GM19193 (cell line): Measurements from ENCODE around the gene NRXN3.

ENCODE experiments used
- POLR2A ChIP-seq: IDR thresholded peaks from 4 replicates; pipeline ENCODE4 v1.6.1; 2011; ENCODE audit not compliant: insufficient read depth, insufficient read length; ENCODE audit errors: extremely low read depth

Gene NRXN3

GRCh38 chr14:79564371-79564770, 1394.2 kb downstream of the NRXN3 start:
- no peak for TF ChIP-seq POLR2A

DNA sequence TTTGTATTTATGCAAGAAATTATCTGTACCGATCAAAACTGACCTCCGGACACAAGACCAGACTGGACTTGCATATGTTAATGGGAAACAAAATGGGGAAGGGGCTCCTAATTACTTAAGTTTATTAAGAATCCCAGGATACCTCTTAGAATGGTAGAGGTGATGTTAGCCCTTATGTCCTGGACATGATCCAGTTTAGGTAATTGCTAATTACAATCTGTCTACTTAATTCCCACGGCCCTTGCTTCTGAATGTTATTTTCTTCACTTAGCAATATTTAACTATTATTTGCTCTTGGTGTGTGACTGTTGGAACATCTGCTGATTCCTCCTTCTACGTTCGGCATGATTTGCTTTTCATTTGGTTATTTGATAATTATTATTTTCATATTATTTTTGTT, 1397.1 kb downstream of the NRXN3 start:
- TF ChIP-seq POLR2A, result no peak

DNA sequence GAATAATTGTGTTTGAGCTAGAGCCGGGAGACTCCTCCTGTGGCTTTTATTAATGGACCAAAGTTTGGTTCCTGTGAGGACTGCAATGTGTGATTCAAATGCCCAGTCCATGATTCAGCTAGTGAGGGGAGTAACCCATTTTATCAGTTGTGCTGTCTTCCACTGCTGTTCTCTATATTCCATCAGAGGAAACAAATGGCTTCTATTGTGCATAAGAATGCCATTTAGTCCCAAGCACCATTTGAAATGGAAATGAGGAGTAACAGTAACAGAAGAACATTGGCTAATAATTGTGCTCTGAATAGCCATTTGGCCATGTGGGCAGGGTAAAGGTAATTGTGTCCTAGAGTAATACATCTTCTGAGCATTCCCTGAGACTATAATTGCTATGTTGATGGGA, 1398.4 kb downstream of the NRXN3 start:
- TF ChIP-seq POLR2A, result no peak

GRCh38 chr14:79569072-79569471, 1398.9 kb downstream of the NRXN3 start:
- TF ChIP-seq POLR2A, result no peak

DNA sequence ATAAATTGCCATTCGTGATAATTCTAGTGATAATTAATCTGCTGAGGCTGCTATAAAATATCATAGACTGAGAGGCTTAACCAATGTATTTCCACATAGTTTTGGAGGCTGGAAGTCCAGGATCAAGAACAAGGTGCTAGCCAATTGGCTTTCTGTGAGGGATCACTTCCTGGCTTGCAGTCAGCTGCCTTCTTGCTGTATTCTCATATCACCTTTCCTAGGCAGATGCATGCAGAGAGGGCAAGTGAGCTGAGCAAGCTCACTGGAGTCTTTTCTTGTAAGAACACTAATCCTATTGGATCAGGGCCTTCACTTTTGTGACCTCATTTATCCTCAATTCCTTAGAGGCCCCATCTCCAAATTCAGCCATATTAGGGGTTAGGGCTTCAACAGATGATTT, 1400.5 kb downstream of the NRXN3 start:
- TF ChIP-seq POLR2A, result no peak

DNA sequence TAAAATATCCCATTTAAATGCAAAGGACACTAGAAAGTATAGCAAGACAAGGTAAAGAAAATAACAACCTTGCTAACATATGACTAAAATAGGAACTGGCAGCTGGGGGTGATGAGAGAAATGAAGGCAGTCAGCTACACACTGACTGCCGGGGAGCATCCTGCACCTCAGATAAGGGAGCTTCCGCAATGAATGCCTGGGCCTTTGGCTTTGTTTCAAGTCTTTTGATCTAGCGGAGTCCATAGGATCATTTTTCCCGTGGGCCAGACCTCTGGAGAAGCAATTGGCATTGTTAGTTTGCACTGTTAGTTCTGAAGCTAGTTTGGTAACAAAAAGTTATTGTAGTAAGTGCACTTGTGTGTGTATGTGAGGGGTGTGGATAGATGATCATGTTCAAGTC, 1401.2 kb downstream of the NRXN3 start:
- TF ChIP-seq POLR2A, result no peak

- TF ChIP-seq POLR2A, result no peak
These were observed 1403.3 kb downstream of the NRXN3 start for GRCh38 chr14:79573486-79573885.

GRCh38 chr14:79575032-79575431, 1404.9 kb downstream of the NRXN3 start:
- no peak for TF ChIP-seq POLR2A

- TF ChIP-seq POLR2A, result no peak
These were observed 1406.3 kb downstream of the NRXN3 start for GRCh38 chr14:79576424-79576823.

DNA sequence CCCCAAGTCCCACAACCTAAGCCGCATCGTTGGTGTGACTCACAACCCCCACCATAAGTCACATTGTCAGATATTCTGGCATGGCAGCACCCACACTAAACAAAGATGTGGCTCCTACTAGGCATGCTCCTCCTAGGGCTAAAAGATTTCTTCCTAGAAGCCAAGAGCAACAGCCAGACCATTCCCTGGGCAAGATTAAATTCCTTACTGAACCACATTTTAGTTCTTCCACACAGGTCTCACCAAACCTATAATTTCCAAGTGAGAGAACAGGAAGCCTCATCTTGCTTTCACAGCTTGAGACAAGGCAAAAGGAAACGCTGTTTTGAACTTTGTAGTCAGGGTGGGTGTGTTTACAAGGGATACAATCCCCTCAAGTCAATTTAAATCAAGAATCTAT, 1408.3 kb downstream of the NRXN3 start:
- TF ChIP-seq POLR2A, result no peak

- no peak for TF ChIP-seq POLR2A
These were observed 1410.2 kb downstream of the NRXN3 start for GRCh38 chr14:79580414-79580813.

DNA sequence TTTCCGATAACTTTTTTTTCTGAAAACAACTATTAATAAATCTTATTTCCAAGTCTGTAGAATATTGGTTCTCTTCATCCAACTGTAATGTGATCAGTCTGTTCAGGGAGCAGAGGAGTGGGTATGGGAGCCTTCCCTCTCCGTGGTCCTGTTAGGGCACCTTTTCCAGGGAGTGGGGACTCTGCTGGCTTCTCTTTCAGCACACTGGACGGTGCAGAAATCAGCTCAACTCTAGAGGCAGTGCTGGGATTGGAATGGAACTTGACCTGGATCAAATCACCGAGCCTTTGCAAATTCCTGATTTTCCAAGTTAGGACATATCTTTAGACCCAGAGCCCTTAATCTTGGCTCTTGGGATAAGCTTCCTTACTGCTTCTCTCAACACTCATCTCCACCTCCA, 1410.7 kb downstream of the NRXN3 start:
- no peak for TF ChIP-seq POLR2A

GRCh38 chr14:79581912-79582576, 1411.9 kb downstream of the NRXN3 start:
- TF ChIP-seq POLR2A, result no peak

DNA sequence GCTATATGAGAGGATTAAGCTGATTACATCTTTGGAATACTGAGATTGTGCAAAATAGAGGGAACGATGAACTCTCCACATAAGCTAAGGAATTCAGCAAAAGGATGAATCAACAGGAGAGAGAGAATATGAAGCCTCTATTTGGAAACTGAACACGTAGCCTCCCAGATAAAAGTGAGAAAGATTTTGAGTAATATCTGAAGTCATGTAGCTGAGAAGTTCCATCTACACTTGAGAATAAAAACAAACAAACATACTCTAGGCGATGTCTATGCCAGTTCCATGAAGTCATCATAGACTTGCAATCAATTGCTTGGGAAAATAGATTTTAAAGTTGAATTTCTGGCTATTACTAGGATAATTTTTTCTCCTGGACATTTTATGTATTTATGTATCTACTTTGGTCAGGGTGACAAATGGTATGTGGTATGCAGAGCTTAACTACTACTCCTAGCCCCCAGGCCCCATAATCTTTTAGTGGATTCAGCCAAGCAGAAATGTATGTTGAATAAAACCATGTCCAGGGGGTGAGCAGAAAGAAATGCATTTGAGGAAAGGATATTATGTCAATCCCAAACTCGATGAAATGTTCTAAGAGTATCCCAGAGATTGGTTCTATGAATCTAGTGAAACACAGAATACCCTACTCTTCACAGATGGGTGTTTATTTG, 1413.7 kb downstream of the NRXN3 start:
- no peak for TF ChIP-seq POLR2A

- TF ChIP-seq POLR2A, result no peak
These were observed 1414.5 kb downstream of the NRXN3 start for GRCh38 chr14:79584679-79585078.

GRCh38 chr14:79585845-79586244, 1415.7 kb downstream of the NRXN3 start:
- no peak for TF ChIP-seq POLR2A
